Spleen (tissue), 11 donors: ENCODE measurements around the gene FAM76B. TPM values are rescaled to one million over a fixed set of nuclear protein-coding genes. Genes with fewer than 3 reads are reported as not detected.

ENCODE experiments used
- DNase-seq: peaks from one replicate; pipeline ENCODE4 v3.0.0-alpha.2; 2020
- H3K27ac ChIP-seq, 8 donors: fragments of 200-600 bp; sonication (generic) in 7 of 8; 1 replicate in 4 of 8; 2 replicates in 4 of 8; pipeline versions ENCODE4 v1.5.0 to v1.8.0; 2016 to 2021; ENCODE audit warnings: inconsistent platforms in 4 of 8, mild to moderate bottlenecking in 4 of 8, moderate library complexity in 1 of 8
- H3K27me3 ChIP-seq, 7 donors: fragments of 200-600 bp; sonication (generic) in 6 of 7; replicated peaks in 1 of 7; 1 replicate in 4 of 7; 2 replicates in 3 of 7; pipeline versions ENCODE4 v1.5.0 to v1.8.0; 2016 to 2021; ENCODE audit warnings: inconsistent platforms in 3 of 7, mild to moderate bottlenecking in 1 of 7
- H3K36me3 ChIP-seq, 6 donors: fragments of 200-600 bp; sonication (generic) in 5 of 6; 1 replicate in 4 of 6; 2 replicates in 2 of 6; pipeline versions ENCODE4 v1.5.0 to v1.8.0; 2016 to 2021; ENCODE audit warnings: inconsistent platforms in 2 of 6
- H3K4me1 ChIP-seq, 6 donors: fragments of 200-600 bp; sonication (generic) in 5 of 6; 1 replicate in 3 of 6; 2 replicates in 3 of 6; pipeline versions ENCODE4 v1.5.0 to v1.8.0; 2016 to 2021; ENCODE audit warnings: inconsistent platforms in 3 of 6
- H3K4me3 ChIP-seq, 8 donors: fragments of 200-600 bp; sonication (generic) in 7 of 8; 1 replicate in 4 of 8; 2 replicates in 4 of 8; pipeline versions ENCODE4 v1.5.0 to v1.8.0; 2016 to 2021; ENCODE audit warnings: inconsistent platforms in 4 of 8, mild to moderate bottlenecking in 4 of 8, moderate library complexity in 2 of 8
- H3K9me3 ChIP-seq, 8 donors: fragments of 200-600 bp; sonication (generic) in 7 of 8; 1 replicate in 4 of 8; 2 replicates in 4 of 8; pipeline versions ENCODE4 v1.5.0 to v1.8.0; 2016 to 2021; ENCODE audit warnings: inconsistent platforms in 4 of 8
- POLR2A ChIP-seq, 3 donors: fragments of 450-650 bp; IDR thresholded peaks; one replicate each; pipeline ENCODE4 v1.5.1; 2017; ENCODE audit warnings: antibody characterized with exemption in 3 of 3, mild to moderate bottlenecking in 1 of 3
- POLR2AphosphoS5 ChIP-seq, 3 donors: sonication (generic); formaldehyde crosslinking; IDR thresholded peaks; one replicate each; pipeline ENCODE4 v1.5.1; 2017; ENCODE audit warnings: antibody characterized with exemption in 3 of 3
- WGBS, 5 donors: extraction: QIAGEN DNeasy Blood & Tissue Kit in 3 of 5; methylation state at CpG; one replicate each; pipeline versions ENCODE4 v1.1.5 to v1.1.7; 2013 to 2018; 5-methylcytosine and 5-hydroxymethylcytosine counted together
- intact Hi-C: fragments of 100-400 bp; cut with DNase I; formaldehyde crosslinking; loops from one replicate; pipeline ENCODE4 v1.15.0; 2023; ENCODE audit warnings: low total_unique reads
- polyA plus RNA-seq, 3 donors: library from polyadenylated mRNA; stranded (reverse); fragments of 200-250 nt; gene quantifications; one replicate each; pipeline ENCODE4 v1.2.1, GENCODE V29; 2013
- total RNA-seq, 7 donors: library from RNA; depleted of rRNA in 3 of 7; stranded (reverse); fragments of >200 nt in 3 of 7; fragmentation: NEBNext Ultra II Directional in 4 of 7; extraction: Animal tissue kit (Norgen Biotek cat#: 25700) in 4 of 7; gene quantifications; one replicate each; pipeline versions ENCODE4 v1.1.0 to v1.2.1, GENCODE V29; 2016 to 2021
- TF ChIP-seq, protein P1 (sequence below), 11 experiments: fragments of 200-600 bp in 7 of 11; fragments of 450-650 bp in 4 of 11; sonication (generic) in 4 of 11; IDR thresholded peaks in 8 of 11; conservative IDR thresholded peaks in 3 of 11; 1 replicate in 7 of 11; 2 replicates in 4 of 11; pipeline versions ENCODE4 v1.4.0 to v1.8.0; 2016 to 2021; ENCODE audit warnings: antibody characterized with exemption in 11 of 11, inconsistent platforms in 4 of 11, mild to moderate bottlenecking in 1 of 11
- donor health status: healthy with polysubstance abuse.
- donor health status: DM: no; HTN: no; CAD: no; lungs with moderate emphysema.
- donor health status: DM: no; HTN: no; CAD: no.
- donor health status: Bipolar disorder and iron deficiency.
- donor health status: healthy.
- donor health status: DM: no; HTN: no; CAD: no.
- donor health status: DM: yes; HTN: yes; CAD: no.

The FAM76B gene
- total and polyA plus RNA-seq, 10 donors: 15.9 to 47.4 (median 35.7) TPM

DNA sequence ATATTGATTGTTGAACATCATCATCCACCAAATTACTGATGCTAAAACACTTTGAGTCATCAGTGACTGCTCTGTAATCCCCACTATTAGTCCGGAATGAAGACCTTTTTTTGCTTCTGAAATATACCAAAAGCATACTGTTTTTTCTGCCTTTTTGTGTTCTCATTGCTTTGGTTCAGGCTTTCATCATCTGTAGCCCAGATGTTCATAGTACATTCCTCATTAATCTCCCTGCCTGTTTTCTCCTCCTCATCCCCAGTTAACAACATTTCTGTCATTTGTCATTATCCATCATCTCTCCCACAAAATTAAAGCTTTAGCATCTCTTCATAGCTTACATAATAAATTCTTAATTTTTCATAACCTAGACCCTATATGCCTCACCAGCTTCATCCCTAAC, 10.0 kb upstream of the FAM76B start:
- Histone ChIP-seq H3K9me3 (no peaks in the 10 kb centered on the region), H3K27me3 (no peaks in the 10 kb centered on the region), H3K4me1 (peaks cover 0 to 6% (median 0%) of the 10 kb centered on the region in 6 donors), H3K36me3 (peaks cover 0 to 51% (median 22%) of the 10 kb centered on the region in 6 donors), H3K4me3 (no peak overlapping the region), H3K27ac (no peak overlapping the region)
- no peak for DNase-seq
- TF ChIP-seq POLR2A (IDR thresholded peaks at IDR 0.05): no peak
- intact Hi-C loops: no loop called here
- WGBS, 5 donors: 76 to 100% (median 92%) methylated on average over 1 of the region's 1 CpG

DNA sequence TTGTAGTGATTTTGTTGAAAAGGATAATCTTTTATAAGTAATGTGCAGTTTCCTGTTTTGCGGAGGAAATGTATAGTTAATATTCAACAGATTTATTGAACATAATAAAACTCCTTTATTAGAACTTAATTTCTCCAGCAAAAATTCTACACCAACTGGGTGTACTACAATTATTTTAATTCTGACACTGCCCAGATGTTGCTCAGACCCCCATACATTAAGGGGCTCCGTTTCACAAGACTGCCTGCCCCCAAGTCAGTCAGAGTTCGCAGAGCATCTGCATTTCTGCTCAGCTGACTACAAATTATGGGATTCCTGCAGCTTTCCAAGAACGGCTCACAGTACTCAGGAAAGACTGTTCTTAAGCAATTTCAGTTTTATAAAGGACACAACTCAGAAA, 6.9 kb upstream of the FAM76B start:
- no peaks in the 10 kb centered on the region for H3K9me3 ChIP-seq
- no peak for DNase-seq
- intact Hi-C loops: no loop called here
- H3K27ac ChIP-seq: no peak overlapping the region
- WGBS, 5 donors: 87 to 96% (median 90%) methylated on average over 4 of the region's 4 CpGs
- no peak for TF ChIP-seq POLR2AphosphoS5 (IDR thresholded peaks at IDR 0.05)
- TF ChIP-seq, protein P1, sequence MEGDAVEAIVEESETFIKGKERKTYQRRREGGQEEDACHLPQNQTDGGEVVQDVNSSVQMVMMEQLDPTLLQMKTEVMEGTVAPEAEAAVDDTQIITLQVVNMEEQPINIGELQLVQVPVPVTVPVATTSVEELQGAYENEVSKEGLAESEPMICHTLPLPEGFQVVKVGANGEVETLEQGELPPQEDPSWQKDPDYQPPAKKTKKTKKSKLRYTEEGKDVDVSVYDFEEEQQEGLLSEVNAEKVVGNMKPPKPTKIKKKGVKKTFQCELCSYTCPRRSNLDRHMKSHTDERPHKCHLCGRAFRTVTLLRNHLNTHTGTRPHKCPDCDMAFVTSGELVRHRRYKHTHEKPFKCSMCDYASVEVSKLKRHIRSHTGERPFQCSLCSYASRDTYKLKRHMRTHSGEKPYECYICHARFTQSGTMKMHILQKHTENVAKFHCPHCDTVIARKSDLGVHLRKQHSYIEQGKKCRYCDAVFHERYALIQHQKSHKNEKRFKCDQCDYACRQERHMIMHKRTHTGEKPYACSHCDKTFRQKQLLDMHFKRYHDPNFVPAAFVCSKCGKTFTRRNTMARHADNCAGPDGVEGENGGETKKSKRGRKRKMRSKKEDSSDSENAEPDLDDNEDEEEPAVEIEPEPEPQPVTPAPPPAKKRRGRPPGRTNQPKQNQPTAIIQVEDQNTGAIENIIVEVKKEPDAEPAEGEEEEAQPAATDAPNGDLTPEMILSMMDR (IDR thresholded peaks at IDR 0.05 in 8 of 11, conservative IDR thresholded peaks at IDR 0.05 in 3 of 11): no peak
- no peaks in the 10 kb centered on the region for H3K27me3 ChIP-seq
- peaks cover 0 to 25% (median 14%) of the 10 kb centered on the region in 6 donors for H3K36me3 ChIP-seq
- H3K4me1 ChIP-seq: peaks cover 7 to 36% (median 16%) of the 10 kb centered on the region in 6 donors
- H3K4me3 ChIP-seq: no peak overlapping the region

DNA sequence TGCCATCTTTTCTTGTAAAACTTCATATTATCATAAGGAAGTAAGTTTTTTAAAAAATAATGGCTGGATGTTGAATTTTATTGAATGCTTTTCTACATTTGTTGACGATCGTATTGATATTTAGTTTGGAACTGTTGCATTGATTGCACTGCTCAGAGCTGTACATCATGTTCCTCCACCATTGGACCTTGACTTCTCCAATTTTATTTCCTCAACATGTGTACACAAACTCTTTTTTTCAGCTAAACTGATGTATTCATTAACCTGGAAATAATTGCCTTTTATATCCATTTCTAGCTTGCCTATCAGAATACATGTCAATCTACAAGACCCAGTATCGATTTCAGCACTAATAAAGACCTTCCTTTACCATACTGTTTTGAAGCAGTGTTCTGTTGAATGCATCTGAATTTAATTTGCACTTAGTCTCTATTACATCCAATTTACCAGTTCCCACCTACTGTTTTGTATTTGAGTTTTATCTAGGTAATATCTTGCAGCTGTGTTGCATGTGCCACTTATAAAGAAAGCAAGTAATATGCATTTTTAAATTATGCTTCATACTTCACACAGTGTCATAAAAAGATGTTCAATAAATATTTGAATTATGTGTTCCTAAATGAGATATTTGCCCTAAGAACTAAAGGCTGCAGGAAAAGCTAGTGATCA, 6.2 kb upstream of the FAM76B start:
- TF ChIP-seq POLR2A (IDR thresholded peaks at IDR 0.05) (no peak), POLR2AphosphoS5 (IDR thresholded peaks at IDR 0.05) (no peak)
- TF ChIP-seq, protein P1 (IDR thresholded peaks at IDR 0.05 in 8 of 11, conservative IDR thresholded peaks at IDR 0.05 in 3 of 11): no peak
- 93 to 98% (median 96%) methylated on average over 3 of the region's 3 CpGs for WGBS, 5 donors
- no peaks in the 10 kb centered on the region for H3K27me3 ChIP-seq
- peaks cover 7 to 43% (median 20%) of the 10 kb centered on the region in 6 donors for H3K4me1 ChIP-seq
- intact Hi-C loops: no loop called here
- no peaks in the 10 kb centered on the region for H3K9me3 ChIP-seq
- H3K27ac ChIP-seq: no peak overlapping the region
- DNase-seq: no peak
- H3K36me3 ChIP-seq: peaks cover 0 to 18% (median 11%) of the 10 kb centered on the region in 6 donors
- H3K4me3 ChIP-seq: no peak overlapping the region

DNA sequence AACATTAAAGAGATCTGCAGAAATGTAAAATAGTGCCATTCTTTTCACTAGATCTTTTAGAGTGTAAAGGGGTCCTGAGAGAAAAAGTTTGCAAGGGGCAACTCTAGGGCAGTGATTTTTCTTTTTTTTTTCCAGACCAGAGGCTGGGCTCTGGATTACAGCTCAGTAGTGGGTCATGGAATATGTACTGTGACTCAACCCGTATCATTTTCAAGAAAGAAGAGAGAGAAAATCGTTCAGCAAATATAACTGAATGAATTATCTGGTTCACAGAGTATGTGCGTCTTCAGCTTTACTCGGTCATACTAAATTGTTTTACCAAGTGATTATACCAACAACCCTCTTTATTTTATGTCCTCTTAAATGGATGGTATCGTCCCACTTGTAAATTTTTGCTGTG, 4.5 kb upstream of the FAM76B start:
- no peaks in the 10 kb centered on the region for H3K27me3 ChIP-seq
- intact Hi-C loops: no loop called here
- TF ChIP-seq POLR2AphosphoS5 (IDR thresholded peaks at IDR 0.05) (no peak), POLR2A (IDR thresholded peaks at IDR 0.05) (no peak)
- TF ChIP-seq, protein P1 (IDR thresholded peaks at IDR 0.05 in 8 of 11, conservative IDR thresholded peaks at IDR 0.05 in 3 of 11): no peak

More for the DNA sequence above, 4.5 kb upstream of the FAM76B start:
- no peak overlapping the region for H3K4me3 ChIP-seq
- 91 to 96% (median 93%) methylated on average over 5 of the region's 5 CpGs for WGBS, 5 donors
- DNase-seq: no peak
- H3K9me3 ChIP-seq: no peaks in the 10 kb centered on the region
- peaks cover 0 to 1% (median 0%) of the 10 kb centered on the region in 6 donors for H3K36me3 ChIP-seq
- no peak overlapping the region for H3K27ac ChIP-seq
- peaks cover 7 to 43% (median 21%) of the 10 kb centered on the region in 6 donors for H3K4me1 ChIP-seq
